SHP77 (cell line): ENCODE data around the gene SELENON.
A peak's percentile ranks its signal among the peaks of the same experiment; 100 is the strongest.

Source experiments
- DNase-seq, 2 experiments: peaks; one replicate each; lab custom pipeline; 2025; lab: John Stamatoyannopoulos, UW

The SELENON gene

DNA sequence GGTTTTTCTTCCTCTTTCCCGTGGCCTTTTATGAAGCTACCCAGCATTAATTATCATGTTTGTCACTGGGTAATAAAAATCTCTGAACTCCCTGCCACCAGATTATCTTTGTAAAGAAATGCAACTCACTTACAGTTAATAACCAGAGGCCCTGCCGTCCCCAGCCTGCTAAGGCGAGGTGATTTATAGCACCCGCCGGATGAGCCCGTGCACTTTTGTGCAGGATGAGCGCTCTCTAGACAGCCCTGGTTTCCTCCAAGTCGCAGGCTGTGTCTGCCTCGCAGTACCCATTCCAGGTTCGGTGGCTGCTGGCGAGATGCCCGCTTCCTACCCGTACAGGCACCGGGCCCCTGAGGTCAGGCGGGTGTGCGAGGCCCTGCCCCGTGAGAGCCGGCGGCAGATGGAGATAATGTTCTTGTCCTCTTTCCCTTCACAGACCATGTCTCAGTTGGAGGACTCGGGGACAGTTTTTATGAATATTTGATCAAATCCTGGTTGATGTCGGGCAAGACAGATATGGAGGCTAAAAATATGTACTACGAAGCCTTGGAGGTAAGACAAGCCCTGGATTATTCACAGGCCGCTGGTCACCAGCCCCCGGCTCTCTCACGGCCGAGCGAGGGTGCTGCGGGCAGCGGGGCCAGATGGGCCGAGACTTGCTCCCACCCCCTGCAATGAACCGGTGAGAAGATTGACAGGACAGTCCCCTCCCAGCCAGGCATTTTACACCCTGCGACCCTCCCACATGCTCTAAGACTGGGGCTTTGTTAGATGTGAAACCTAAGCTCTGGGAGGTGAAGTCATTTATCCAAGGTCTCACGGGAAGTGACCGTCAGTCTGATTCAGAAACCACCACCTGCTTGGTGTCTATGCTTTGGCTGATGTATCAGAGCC is 28.5 kb upstream of the SELENON start:
- peak; percentile 9 to 51 for DNase-seq

DNA sequence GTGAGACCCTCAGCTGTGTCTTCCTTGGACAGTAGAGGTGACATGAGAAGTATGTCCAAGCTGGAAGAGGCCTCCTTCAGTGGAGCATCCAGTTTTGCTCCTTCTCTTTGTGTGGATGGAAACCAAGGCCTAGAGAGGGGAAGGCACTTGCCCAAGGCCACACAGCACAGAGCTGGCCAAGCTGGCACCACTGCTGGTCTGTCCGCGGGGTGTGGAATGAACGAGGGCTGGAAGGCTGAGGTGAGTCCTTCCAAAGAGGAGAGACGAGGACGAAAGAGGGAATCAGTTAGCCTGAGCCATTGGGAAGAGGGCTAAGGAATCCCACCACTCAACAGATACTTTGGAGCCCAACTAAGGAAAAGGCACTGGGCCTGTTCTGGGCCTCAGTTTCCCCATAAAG is 27.8 kb upstream of the SELENON start:
- no peak for DNase-seq

DNA sequence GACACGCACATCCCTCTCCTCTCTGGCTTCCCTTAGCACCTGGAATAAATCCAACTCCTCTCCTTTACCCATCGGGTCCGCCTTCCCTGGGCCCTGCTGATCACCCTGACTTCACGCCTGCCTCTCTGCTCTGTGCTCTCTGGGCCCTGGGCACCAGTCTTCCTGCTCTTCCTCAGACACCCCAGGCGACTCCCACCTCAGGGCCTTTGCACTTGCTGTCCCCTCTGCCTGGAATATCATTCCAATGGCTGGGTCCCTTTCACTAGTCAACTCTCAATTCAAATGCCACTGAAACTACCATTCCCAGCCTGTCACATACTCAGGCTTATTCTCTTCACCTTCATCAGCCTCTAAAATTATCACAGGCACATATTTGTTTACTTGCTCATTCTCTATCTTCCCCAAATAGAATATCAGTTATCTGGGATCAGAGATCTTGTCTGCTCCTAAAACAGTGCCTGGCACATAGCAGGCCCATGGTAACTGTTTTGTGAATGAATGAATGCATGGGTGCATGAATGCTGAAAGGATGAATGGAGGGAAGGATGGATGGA is 27.2 kb upstream of the SELENON start:
- DNase-seq, result no peak

DNA sequence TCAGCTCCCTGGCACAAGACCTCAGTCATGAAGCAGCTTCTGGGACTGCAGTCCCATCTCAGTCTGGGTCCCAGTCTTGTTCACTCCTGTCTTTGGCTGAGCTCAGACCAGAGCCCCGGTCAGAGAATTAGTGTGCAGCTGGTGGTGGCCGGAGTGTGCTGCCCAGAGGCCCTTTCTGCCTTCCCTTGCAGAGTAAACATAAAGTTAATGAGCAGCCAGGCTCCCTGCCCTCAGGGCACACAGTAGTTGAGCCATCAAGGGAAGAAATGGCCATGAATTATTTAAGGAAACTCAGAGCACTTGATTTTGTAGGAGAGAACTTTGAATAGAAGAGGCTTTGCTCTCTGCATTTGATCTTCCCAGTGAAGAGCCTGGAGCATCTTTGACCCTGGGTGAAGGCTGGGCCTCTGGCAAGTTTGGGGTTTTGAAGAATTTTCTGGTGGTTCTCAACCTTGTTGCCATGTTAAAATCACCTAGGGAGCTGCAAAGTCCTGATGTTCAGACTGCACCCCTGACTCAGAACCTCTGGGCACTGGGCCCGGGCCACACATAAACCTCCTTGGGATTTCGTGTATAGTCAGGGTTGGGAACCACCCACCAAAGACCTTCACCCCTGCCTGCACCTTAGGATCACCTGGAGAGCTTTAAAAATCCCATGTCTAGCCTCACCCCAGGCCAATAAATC is 26.4 kb upstream of the SELENON start:
- no peak for DNase-seq

DNA sequence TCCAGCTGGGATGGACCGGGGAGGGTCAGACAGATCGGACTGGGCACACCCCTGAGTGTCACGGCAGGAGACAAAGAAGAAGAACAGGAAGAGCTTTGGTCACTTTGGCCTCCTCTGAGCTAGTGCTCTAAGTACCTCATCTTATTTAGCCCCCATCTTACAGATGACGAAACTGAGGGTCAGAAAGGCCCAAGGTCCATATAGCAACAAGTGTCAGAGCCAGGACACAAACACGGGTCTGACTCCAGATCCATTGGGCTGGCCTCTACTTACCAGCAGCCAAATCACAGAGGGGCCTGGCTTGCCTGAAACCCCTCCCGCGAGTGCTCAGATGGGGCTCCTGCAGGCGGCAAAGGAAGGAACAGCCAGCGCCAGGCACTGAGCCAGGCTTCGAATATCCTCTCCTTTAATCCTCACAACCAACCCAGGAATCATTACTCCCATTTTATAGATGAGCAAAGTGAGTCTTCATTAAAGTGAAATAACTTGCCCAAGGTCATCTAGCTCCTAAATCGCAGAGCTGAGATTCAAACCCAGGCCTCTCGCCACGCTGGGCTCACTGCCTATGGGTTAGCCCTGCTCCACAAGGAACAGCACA is 25.7 kb upstream of the SELENON start:
- no peak for DNase-seq

GRCh38 chr1:25774921-25775771 is 24.8 kb upstream of the SELENON start:
- peak; percentile 63 to 84 for DNase-seq

DNA sequence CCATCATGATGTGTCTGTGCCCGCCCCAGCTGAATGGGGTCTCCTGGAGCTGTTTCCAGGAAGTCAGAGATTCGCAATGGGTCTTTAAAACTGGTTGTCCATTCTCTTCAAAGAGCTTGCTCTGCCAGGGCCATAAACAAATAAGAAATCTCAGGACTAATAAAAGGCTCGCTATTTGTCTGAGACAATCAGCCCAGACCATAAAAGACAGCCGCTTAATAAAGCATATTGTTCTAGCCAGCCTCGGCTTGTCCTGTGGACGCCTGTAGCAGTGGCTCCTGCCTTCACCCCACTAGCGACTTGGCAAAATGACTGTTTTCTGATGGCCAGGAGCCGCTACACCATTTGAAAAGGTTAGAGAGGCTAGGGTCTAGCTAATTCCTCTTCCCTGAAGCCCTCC is 20.6 kb upstream of the SELENON start:
- no peak for DNase-seq

- no peak for DNase-seq
Observed at GRCh38 chr1:25779894-25780293, 20.1 kb upstream of the SELENON start.

DNA sequence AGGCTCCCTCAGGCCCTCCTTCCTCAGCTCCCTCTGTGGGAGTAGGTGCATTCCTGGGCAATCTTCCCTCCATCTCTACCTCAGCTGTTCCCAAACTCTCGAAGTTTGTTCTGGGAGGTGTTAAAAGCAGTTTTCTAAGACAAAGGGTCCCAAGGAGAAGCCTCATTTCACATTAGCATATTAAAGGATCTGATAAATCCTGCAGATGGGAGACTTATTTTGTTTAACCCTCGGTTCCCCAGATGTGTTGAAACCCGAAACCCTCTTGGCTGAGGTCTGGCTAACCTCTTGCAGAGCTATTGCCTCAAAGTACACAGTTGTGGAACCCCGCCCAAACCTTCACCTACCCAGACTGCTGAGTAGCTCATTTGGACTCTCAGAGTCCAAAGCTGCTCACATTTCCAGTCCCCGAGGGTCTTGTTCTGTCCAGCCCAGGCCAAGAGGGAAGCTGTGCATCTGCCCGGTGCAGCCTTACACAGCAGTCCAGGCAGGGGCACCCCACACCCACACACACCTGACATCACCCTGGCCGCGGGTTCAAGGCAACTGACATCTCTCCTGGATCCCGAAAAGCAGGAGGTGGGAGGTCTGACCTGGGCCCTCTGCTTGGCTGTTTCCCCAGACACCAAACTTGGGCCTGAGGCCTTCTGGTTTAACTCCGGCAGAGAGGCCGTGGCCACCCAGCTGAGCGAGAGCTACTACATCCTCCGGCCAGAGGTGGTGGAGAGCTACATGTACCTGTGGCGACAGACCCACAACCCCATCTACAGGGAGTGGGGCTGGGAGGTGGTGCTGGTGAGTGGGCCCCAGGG is 19.5 kb upstream of the SELENON start:
- no peak for DNase-seq

- no peak for DNase-seq
Observed at GRCh38 chr1:25781130-25781433, 18.9 kb upstream of the SELENON start.

- DNase-seq, result no peak
Observed at GRCh38 chr1:25782608-25783201, 17.3 kb upstream of the SELENON start.

GRCh38 chr1:25784575-25785051 is 15.4 kb upstream of the SELENON start:
- no peak for DNase-seq

DNA sequence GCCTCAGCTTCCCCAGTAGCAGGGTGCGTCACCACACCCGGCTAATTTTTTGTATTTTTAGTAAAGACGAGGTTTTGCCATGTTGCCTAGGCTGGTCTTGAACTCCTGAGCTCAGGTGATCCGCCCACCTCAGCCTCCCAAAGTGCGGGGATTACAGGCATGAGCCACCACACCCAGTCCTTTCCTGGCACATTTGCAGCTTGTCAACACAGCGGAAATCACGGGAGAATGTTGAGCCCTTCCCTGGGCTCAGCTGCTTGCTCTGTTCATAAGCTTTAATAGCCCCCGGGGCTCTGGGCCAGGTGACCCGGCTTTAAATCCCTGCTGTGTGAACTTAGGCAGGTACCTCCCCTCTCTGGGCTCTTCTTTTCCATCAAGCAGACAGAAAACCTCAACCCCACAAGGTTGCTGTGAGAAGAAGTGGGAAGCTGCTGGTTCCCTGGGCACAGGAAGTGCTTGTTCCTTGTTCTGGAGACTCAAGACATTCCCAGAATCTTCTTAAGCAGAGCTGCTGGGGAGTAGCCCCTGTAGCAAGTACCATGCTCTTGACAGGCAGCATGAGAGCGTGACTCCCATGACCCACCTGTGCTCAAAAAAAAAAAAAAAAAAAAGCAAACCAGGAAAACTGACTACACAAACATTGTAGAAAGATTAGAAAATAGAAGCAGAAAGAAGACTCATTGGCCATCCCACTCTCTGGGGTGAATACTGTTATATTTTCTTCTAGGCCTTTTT is 14.5 kb upstream of the SELENON start:
- DNase-seq, result no peak

- no peak for DNase-seq
Observed at GRCh38 chr1:25786887-25787759, 12.9 kb upstream of the SELENON start.

DNA sequence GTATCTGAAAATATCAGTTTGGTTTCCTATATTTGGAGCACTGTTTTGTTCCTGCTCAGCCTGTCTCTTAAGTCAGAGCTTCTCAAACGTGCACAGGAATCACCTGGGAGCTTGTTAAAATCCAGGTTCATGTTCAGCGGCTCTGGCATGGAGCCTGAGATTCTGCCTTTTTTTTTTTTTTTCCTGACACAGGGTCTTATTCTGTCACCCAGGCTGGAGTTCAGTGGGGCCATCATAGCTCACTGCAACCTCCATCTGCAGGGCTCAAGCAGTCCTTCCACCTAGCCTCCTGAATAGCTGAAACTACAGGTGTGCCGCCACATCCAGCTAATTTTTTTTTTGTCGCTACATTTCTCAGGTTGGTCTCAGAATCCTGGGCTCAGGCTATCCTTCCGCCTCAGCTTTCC is 12.2 kb upstream of the SELENON start:
- no peak for DNase-seq

GRCh38 chr1:25790472-25790871 is 9.5 kb upstream of the SELENON start:
- no peak for DNase-seq

GRCh38 chr1:25792115-25792514 is 7.9 kb upstream of the SELENON start:
- DNase-seq, result no peak

- no peak for DNase-seq
Observed at GRCh38 chr1:25793585-25794170, 6.3 kb upstream of the SELENON start.
